Glutamatergic neuron (in vitro differentiated cells): ENCODE measurements around the gene PDGFRA. TPM values are rescaled to one million over a fixed set of nuclear protein-coding genes. Genes with fewer than 3 reads are reported as not detected.
A peak's percentile ranks its signal among the peaks of the same experiment; 100 is the strongest.

Experiments used
- DNase-seq: peaks from one replicate; pipeline ENCODE4 v3.0.0; 2022
- H3K27ac Mint-ChIP-seq: one replicate; pipeline ENCODE4 v1.8.0; 2020; ENCODE audit warnings: mild to moderate bottlenecking, mixed read lengths, inconsistent platforms; ENCODE audit not compliant: unreplicated experiment
- H3K27me3 Mint-ChIP-seq: one replicate; pipeline ENCODE4 v1.8.0; 2020; ENCODE audit warnings: mild to moderate bottlenecking, moderate library complexity, mixed read lengths, inconsistent platforms; ENCODE audit not compliant: unreplicated experiment
- H3K36me3 Mint-ChIP-seq: one replicate; pipeline ENCODE4 v1.8.0; 2020; ENCODE audit warnings: mild to moderate bottlenecking, mixed read lengths, inconsistent platforms; ENCODE audit not compliant: unreplicated experiment
- H3K4me1 Mint-ChIP-seq: one replicate; pipeline ENCODE4 v1.8.0; 2020; ENCODE audit warnings: mild to moderate bottlenecking, low read depth, mixed read lengths, inconsistent platforms; ENCODE audit not compliant: unreplicated experiment
- H3K4me3 Mint-ChIP-seq: one replicate; pipeline ENCODE4 v1.8.0; 2020; ENCODE audit warnings: mild to moderate bottlenecking, mixed read lengths, inconsistent platforms; ENCODE audit not compliant: unreplicated experiment
- H3K9me3 Mint-ChIP-seq: one replicate; pipeline ENCODE4 v1.8.0; 2020; ENCODE audit warnings: mild to moderate bottlenecking, moderate library complexity, mixed read lengths, inconsistent platforms; ENCODE audit not compliant: unreplicated experiment
- total RNA-seq: library from RNA; stranded (reverse); fragmentation: NEBNext Ultra II Directional; extraction: Animal tissue kit (Norgen Biotek cat#: 25700); gene quantifications from one replicate; pipeline ENCODE4 v1.2.1, GENCODE V29; 2021; ENCODE audit not compliant: unreplicated experiment
- TF ChIP-seq, protein P1 (sequence below): fragments of 200-600 bp; sonication (generic); IDR thresholded peaks from one replicate; pipeline ENCODE4 v1.5.0; 2021; ENCODE audit not compliant: partially characterized antibody, unreplicated experiment

Gene PDGFRA
- total RNA-seq, 1 donor from 2014 or later: 14.1 TPM

DNA sequence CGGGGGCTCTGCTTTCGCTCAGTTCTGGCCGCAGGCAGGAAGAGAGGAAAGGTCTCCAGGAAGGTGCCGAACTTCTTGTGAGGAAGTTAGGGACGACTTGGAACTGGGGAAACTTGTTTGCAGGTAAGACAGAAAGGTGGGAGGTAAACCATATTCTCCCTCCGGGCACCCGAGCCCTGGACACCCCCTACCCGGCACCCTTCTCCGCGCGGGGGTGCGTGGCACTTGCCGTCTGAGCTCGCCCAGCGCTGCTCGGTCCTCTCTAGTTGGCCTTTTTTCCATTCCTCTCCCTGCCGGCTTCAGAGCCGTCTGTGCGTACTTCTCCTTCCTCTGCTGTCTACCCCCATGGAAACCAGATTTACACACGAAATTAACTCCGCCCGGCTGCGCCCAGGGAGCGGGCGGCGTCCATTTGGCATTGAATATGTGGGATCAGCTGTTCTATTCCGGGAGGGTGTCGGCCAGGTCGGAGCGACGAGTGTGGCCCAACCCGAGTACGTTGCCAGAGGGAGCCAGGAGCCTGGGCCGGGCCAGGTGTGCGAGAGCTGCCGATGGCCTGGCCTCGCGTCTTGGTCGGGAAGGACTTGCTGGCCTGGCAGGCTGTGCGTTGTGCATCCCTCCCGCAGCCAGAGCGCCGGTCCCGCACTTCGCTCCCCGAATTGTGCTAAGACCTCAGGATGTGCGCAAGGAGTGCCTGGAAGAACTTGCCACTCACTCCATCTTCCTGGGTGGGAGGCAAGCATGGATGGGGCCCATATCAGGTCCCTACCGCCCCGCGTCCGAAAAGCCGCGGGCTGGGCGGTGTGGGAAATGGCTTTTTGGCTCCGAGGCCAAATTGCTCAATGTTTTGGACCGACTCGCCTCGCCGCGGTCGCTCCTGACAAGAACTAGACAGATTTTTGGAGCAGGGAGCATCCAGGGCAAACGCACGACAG lies 1.7 kb downstream of the PDGFRA start:
- Mint-ChIP-seq H3K4me1 (peaks cover 10% of the 10 kb centered on the region), H3K27ac (no peak overlapping the region), H3K4me3 (peak overlapping the region; percentile 81), H3K36me3 (no peaks in the 10 kb centered on the region), H3K27me3 (peaks cover 22% of the 10 kb centered on the region), H3K9me3 (peaks cover 10% of the 10 kb centered on the region)
- DNase-seq: peak; percentile 26
- TF ChIP-seq, protein P1, sequence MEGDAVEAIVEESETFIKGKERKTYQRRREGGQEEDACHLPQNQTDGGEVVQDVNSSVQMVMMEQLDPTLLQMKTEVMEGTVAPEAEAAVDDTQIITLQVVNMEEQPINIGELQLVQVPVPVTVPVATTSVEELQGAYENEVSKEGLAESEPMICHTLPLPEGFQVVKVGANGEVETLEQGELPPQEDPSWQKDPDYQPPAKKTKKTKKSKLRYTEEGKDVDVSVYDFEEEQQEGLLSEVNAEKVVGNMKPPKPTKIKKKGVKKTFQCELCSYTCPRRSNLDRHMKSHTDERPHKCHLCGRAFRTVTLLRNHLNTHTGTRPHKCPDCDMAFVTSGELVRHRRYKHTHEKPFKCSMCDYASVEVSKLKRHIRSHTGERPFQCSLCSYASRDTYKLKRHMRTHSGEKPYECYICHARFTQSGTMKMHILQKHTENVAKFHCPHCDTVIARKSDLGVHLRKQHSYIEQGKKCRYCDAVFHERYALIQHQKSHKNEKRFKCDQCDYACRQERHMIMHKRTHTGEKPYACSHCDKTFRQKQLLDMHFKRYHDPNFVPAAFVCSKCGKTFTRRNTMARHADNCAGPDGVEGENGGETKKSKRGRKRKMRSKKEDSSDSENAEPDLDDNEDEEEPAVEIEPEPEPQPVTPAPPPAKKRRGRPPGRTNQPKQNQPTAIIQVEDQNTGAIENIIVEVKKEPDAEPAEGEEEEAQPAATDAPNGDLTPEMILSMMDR: no peak

GRCh38 chr4:54231419-54231767 lies 2.3 kb downstream of the PDGFRA start:
- H3K27me3 Mint-ChIP-seq: peaks cover 20% of the 10 kb centered on the region
- no peaks in the 10 kb centered on the region for H3K36me3 Mint-ChIP-seq

GRCh38 chr4:54231768-54232688 lies 2.9 kb downstream of the PDGFRA start:
- Mint-ChIP-seq H3K36me3 (no peaks in the 10 kb centered on the region), H3K9me3 (peaks cover 10% of the 10 kb centered on the region), H3K27me3 (peaks cover 17% of the 10 kb centered on the region), H3K27ac (no peak overlapping the region), H3K4me1 (peaks cover 10% of the 10 kb centered on the region), H3K4me3 (peak overlapping the region; percentile 81)
- TF ChIP-seq, protein P1: no peak
- peak; percentile 40 for DNase-seq

More at GRCh38 chr4:54231419-54231767, 2.3 kb downstream of the PDGFRA start:
- Mint-ChIP-seq H3K4me3 (peak overlapping the region; percentile 81), H3K4me1 (peaks cover 10% of the 10 kb centered on the region), H3K27ac (no peak overlapping the region), H3K9me3 (peaks cover 10% of the 10 kb centered on the region)
- peak; percentile 15 for DNase-seq
- TF ChIP-seq, protein P1: no peak

DNA sequence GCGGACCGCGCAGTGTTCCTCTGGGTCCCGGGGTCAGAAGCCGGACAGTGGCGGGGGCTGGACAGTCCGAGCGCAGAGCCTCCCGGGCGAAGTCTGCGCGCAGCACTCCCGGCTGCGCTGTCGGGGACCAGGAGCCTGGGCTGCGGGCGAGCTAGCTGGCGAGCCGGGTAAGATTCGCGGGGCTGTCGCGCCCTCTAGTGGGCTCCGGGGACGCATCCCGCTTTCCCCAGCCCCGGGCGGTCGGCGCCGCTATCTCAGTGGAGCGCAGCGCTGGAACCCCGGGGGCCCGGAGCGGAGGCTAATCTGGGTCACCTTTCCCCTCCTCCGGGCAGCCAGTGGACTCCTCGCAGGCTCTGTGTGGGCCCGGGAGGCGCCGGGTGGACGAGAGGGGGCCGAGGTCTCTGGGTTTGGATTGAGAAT lies 4.2 kb downstream of the PDGFRA start:
- no peak overlapping the region for H3K27ac Mint-ChIP-seq
- H3K36me3 Mint-ChIP-seq: peaks cover 3% of the 10 kb centered on the region
- peaks cover 9% of the 10 kb centered on the region for H3K9me3 Mint-ChIP-seq
- H3K4me1 Mint-ChIP-seq: peaks cover 8% of the 10 kb centered on the region
- H3K27me3 Mint-ChIP-seq: peaks cover 14% of the 10 kb centered on the region
- peak; percentile 97 for DNase-seq
- TF ChIP-seq, protein P1: peak; percentile 82
- peak overlapping the region; percentile 90 for H3K4me3 Mint-ChIP-seq
